Naive thymus-derived CD4-positive, alpha-beta T cell (primary cell): ENCODE results near the gene DCBLD1. TPM values are rescaled to one million over a fixed set of nuclear protein-coding genes. Genes with fewer than 3 reads are reported as not detected.

ENCODE experiments used
- ATAC-seq: fragments of 150-1000 bp; cut with Tn5 transposase; 2 replicates; pipeline ENCODE4 v1.10.0; 2021; ENCODE audit warnings: mild to moderate bottlenecking, moderate library complexity
- CTCF ChIA-PET: fragments of 350-600 bp; sonication (Branson Sonifier 250); formaldehyde crosslinking; loops from one replicate; lab custom pipeline; 2021; ENCODE audit warnings: antibody characterized with exemption; lab: Charles Lee
- POLR2A ChIA-PET: fragments of 350-600 bp; sonication (Branson Sonifier 250); formaldehyde crosslinking; loops from one replicate; lab custom pipeline; 2021; ENCODE audit warnings: antibody characterized with exemption, inconsistent platforms; lab: Charles Lee
- DNase-seq, 9 donors: peaks; one replicate each; pipeline versions ENCODE4 v3.0.0 to v3.0.0-alpha.2; 2020 to 2022; ENCODE audit warnings: mixed read lengths in 1 of 9
- H3K27ac ChIP-seq: one replicate; pipeline ENCODE4 v1.7.0; 2013; ENCODE audit warnings: mild to moderate bottlenecking, low read depth, low read length, moderate library complexity
- H3K27me3 ChIP-seq, 2 donors: one replicate each; pipeline ENCODE4 v1.7.0; 2013; ENCODE audit warnings: low read length in 2 of 2, mild to moderate bottlenecking in 2 of 2, moderate library complexity in 2 of 2; ENCODE audit not compliant: control insufficient read depth in 2 of 2, insufficient read depth in 2 of 2
- H3K36me3 ChIP-seq, 3 experiments: 1 replicate in 2 of 3; 2 replicates in 1 of 3; pipeline ENCODE4 v1.7.0; 2013; ENCODE audit warnings: low read length in 3 of 3, mild to moderate bottlenecking in 3 of 3, moderate library complexity in 1 of 3; ENCODE audit not compliant: insufficient read depth in 3 of 3, control insufficient read depth in 2 of 3
- H3K4me1 ChIP-seq, 2 donors: one replicate each; pipeline ENCODE4 v1.7.0; 2013; ENCODE audit warnings: low read length in 2 of 2, mild to moderate bottlenecking in 2 of 2, moderate library complexity in 1 of 2; ENCODE audit not compliant: control insufficient read depth in 2 of 2, insufficient read depth in 2 of 2
- H3K4me3 ChIP-seq: 2 replicates; pipeline ENCODE4 v1.7.0; 2013; ENCODE audit warnings: mild to moderate bottlenecking, low read length
- H3K9me3 ChIP-seq, 3 experiments: 1 replicate in 2 of 3; 2 replicates in 1 of 3; pipeline ENCODE4 v1.7.0; 2013; ENCODE audit warnings: low read length in 3 of 3; ENCODE audit not compliant: control insufficient read depth in 2 of 3
- H3K27ac Mint-ChIP-seq, 9 donors: one replicate each; pipeline ENCODE4 v1.8.0; 2020 to 2022; ENCODE audit warnings: mixed read lengths in 9 of 9, mild to moderate bottlenecking in 8 of 9, moderate library complexity in 5 of 9, inconsistent platforms in 2 of 9
- H3K27me3 Mint-ChIP-seq, 5 donors: one replicate each; pipeline ENCODE4 v1.8.0; 2021 to 2022; ENCODE audit warnings: mixed read lengths in 5 of 5, mild to moderate bottlenecking in 1 of 5
- H3K36me3 Mint-ChIP-seq, 5 donors: one replicate each; pipeline ENCODE4 v1.8.0; 2020 to 2022; ENCODE audit warnings: mixed read lengths in 5 of 5, mild to moderate bottlenecking in 3 of 5, inconsistent platforms in 1 of 5
- H3K4me1 Mint-ChIP-seq, 7 donors: one replicate each; pipeline ENCODE4 v1.8.0; 2020 to 2022; ENCODE audit warnings: mixed read lengths in 7 of 7, mild to moderate bottlenecking in 3 of 7, inconsistent platforms in 1 of 7
- H3K4me3 Mint-ChIP-seq, 10 donors: one replicate each; pipeline ENCODE4 v1.8.0; 2020 to 2022; ENCODE audit warnings: mild to moderate bottlenecking in 10 of 10, mixed read lengths in 10 of 10, moderate library complexity in 6 of 10, inconsistent platforms in 2 of 10
- H3K9me3 Mint-ChIP-seq, 11 donors: one replicate each; pipeline ENCODE4 v1.8.0; 2020 to 2022; ENCODE audit warnings: mixed read lengths in 11 of 11, mild to moderate bottlenecking in 4 of 11, inconsistent platforms in 1 of 11, moderate library complexity in 1 of 11
- intact Hi-C, 2 donors: fragments of 100-400 bp; cut with micrococcal nuclease; formaldehyde crosslinking; loops; one replicate each; pipeline ENCODE4 v1.15.1; 2023
- polyA plus RNA-seq, 2 donors: library from polyadenylated mRNA; unstranded; fragments of 300-500 nt; fragmentation: Illumina TruSeq; gene quantifications; one replicate each; pipeline ENCODE4 v1.2.3, GENCODE V29; 2021
- total RNA-seq, 6 experiments: library from RNA in 5 of 6; stranded (reverse) in 5 of 6; gene quantifications; 1 replicate in 5 of 6; 2 replicates in 1 of 6; pipeline ENCODE4 v1.2.3 and lab custom pipeline; 2021 to 2026

The DCBLD1 gene
- total and polyA plus RNA-seq, 7 experiments from 2014 or later, result 1.2 to 7.6 (median 4.4) TPM

GRCh38 chr6:117550618-117551242, 68.3 kb downstream of the DCBLD1 start:
- Mint-ChIP-seq H3K36me3 (no peaks in the 10 kb centered on the region), H3K4me1 (peaks cover 29 to 44% (median 41%) of the 10 kb centered on the region in 7 donors), H3K27ac (peak overlapping the region; percentile 2 to 91 (median 67)), H3K4me3 (peak overlapping the region in 4 of 10 donors; percentile 4 to 87 (median 48)), H3K27me3 (peaks cover 0 to 6% (median 0%) of the 10 kb centered on the region in 5 donors), H3K9me3 (no peaks in the 10 kb centered on the region)
- POLR2A ChIA-PET, result interaction anchor here (0.6 to 3.6 kb wide), 4 partner anchors 9 to 128 kb away, joined by 3 to 27 read pairs (median 4); partner anchors contain the start of gene GOPC
- H3K4me3 ChIP-seq, result no peak overlapping the region
- H3K36me3 ChIP-seq, result no peaks in the 10 kb centered on the region
- no peaks in the 10 kb centered on the region for H3K27me3 ChIP-seq
- no peak for ATAC-seq
- peaks cover 18 to 37% of the 10 kb centered on the region in 2 donors for H3K4me1 ChIP-seq
- peak overlapping the region; percentile 42 for H3K27ac ChIP-seq
- H3K9me3 ChIP-seq, result no peaks in the 10 kb centered on the region
- intact Hi-C loops, result loop anchor here in 1 of 2 donors (10.0 kb wide), 1 partner anchor 1004 kb away; no protein-coding TSS in a partner anchor
- CTCF ChIA-PET, result interaction anchor here (0.7 to 4.0 kb wide), 6 partner anchors 12 to 101 kb away, joined by 3 to 22 read pairs (median 5); no protein-coding TSS in a partner anchor
- DNase-seq, result peak in 1 of 9 donors; percentile 14

GRCh38 chr6:117552618-117553017, 70.1 kb downstream of the DCBLD1 start:
- no peak overlapping the region for H3K27ac ChIP-seq
- POLR2A ChIA-PET, result no interaction called here
- H3K9me3 ChIP-seq, result no peaks in the 10 kb centered on the region
- no peaks in the 10 kb centered on the region for H3K27me3 ChIP-seq
- H3K36me3 Mint-ChIP-seq, result no peaks in the 10 kb centered on the region
- intact Hi-C loops, result loop anchor here in 1 of 2 donors (10.0 kb wide), 1 partner anchor 1002 kb away; no protein-coding TSS in a partner anchor
- H3K4me1 Mint-ChIP-seq, result peaks cover 21 to 33% (median 30%) of the 10 kb centered on the region in 7 donors
- H3K4me1 ChIP-seq, result peaks cover 18 to 32% of the 10 kb centered on the region in 2 donors
- ATAC-seq, result no peak
- CTCF ChIA-PET, result interaction anchor here (0.6 to 3.1 kb wide), 4 partner anchors 52 to 103 kb away, joined by 3 to 22 read pairs (median 3); no protein-coding TSS in a partner anchor
- no peak for DNase-seq
- H3K4me3 ChIP-seq, result no peak overlapping the region
- no peaks in the 10 kb centered on the region for H3K9me3 Mint-ChIP-seq
- no peaks in the 10 kb centered on the region for H3K36me3 ChIP-seq
- H3K27me3 Mint-ChIP-seq, result peaks cover 0 to 2% (median 0%) of the 10 kb centered on the region in 5 donors
- H3K27ac Mint-ChIP-seq, result no peak overlapping the region
- H3K4me3 Mint-ChIP-seq, result no peak overlapping the region

- H3K4me1 Mint-ChIP-seq, result peaks cover 21 to 31% (median 30%) of the 10 kb centered on the region in 7 donors
- DNase-seq (no peak), ATAC-seq (no peak)
- H3K36me3 Mint-ChIP-seq, result no peaks in the 10 kb centered on the region
- peaks cover 0 to 2% (median 0%) of the 10 kb centered on the region in 5 donors for H3K27me3 Mint-ChIP-seq
- Histone ChIP-seq H3K9me3 (no peaks in the 10 kb centered on the region), H3K4me1 (peaks cover 16 to 29% of the 10 kb centered on the region in 2 donors), H3K27me3 (no peaks in the 10 kb centered on the region), H3K4me3 (no peak overlapping the region), H3K36me3 (no peaks in the 10 kb centered on the region), H3K27ac (no peak overlapping the region)
- H3K9me3 Mint-ChIP-seq, result no peaks in the 10 kb centered on the region
- ChIA-PET POLR2A (no interaction called here), CTCF (interaction anchor here (0.8 to 3.1 kb wide), 3 partner anchors 51 to 104 kb away, joined by 3 to 22 read pairs (median 3); no protein-coding TSS in a partner anchor)
- intact Hi-C loops, result loop anchor here in 1 of 2 donors (10.0 kb wide), 1 partner anchor 1002 kb away; no protein-coding TSS in a partner anchor
- H3K27ac Mint-ChIP-seq, result no peak overlapping the region
- no peak overlapping the region for H3K4me3 Mint-ChIP-seq
Measured at GRCh38 chr6:117553142-117553541, 70.7 kb downstream of the DCBLD1 start.

GRCh38 chr6:117555262-117555849, 72.9 kb downstream of the DCBLD1 start:
- Histone ChIP-seq H3K9me3 (no peaks in the 10 kb centered on the region), H3K4me1 (peaks cover 1 to 7% of the 10 kb centered on the region in 2 donors), H3K36me3 (no peaks in the 10 kb centered on the region), H3K4me3 (no peak overlapping the region), H3K27me3 (no peaks in the 10 kb centered on the region), H3K27ac (no peak overlapping the region)
- H3K4me1 Mint-ChIP-seq, result peaks cover 6 to 9% (median 8%) of the 10 kb centered on the region in 7 donors
- H3K9me3 Mint-ChIP-seq, result no peaks in the 10 kb centered on the region
- H3K27ac Mint-ChIP-seq, result no peak overlapping the region
- no peak overlapping the region for H3K4me3 Mint-ChIP-seq
- ATAC-seq (no peak), DNase-seq (no peak)
- H3K36me3 Mint-ChIP-seq, result no peaks in the 10 kb centered on the region
- H3K27me3 Mint-ChIP-seq, result peaks cover 0 to 2% (median 0%) of the 10 kb centered on the region in 5 donors
- intact Hi-C loops, result loop anchor here in 1 of 2 donors (10.0 kb wide), 1 partner anchor 999 kb away; no protein-coding TSS in a partner anchor
- ChIA-PET CTCF (interaction anchor here (0.6 to 4.2 kb wide), 8 partner anchors 24 to 107 kb away, joined by 3 to 42 read pairs (median 6); no protein-coding TSS in a partner anchor), POLR2A (no interaction called here)

- ChIA-PET CTCF (interaction anchor here (0.6 to 4.2 kb wide), 11 partner anchors 25 to 150 kb away, joined by 3 to 42 read pairs (median 5); no protein-coding TSS in a partner anchor), POLR2A (no interaction called here)
- H3K27ac ChIP-seq, result no peak overlapping the region
- peaks cover under 1 to 3% (median 2%) of the 10 kb centered on the region in 7 donors for H3K4me1 Mint-ChIP-seq
- H3K27me3 ChIP-seq, result no peaks in the 10 kb centered on the region
- no peak overlapping the region for H3K27ac Mint-ChIP-seq
- H3K27me3 Mint-ChIP-seq, result peaks cover 0 to 2% (median 0%) of the 10 kb centered on the region in 5 donors
- H3K4me3 ChIP-seq, result no peak overlapping the region
- H3K36me3 ChIP-seq, result no peaks in the 10 kb centered on the region
- H3K36me3 Mint-ChIP-seq, result no peaks in the 10 kb centered on the region
- intact Hi-C loops, result loop anchor here (1.0 to 10.0 kb wide), 5 partner anchors 49 to 999 kb away; no protein-coding TSS in a partner anchor
- H3K4me1 ChIP-seq, result peaks cover 0 to under 1% of the 10 kb centered on the region in 2 donors
- no peak overlapping the region for H3K4me3 Mint-ChIP-seq
- DNase-seq (peak; percentile 20 to 62 (median 46)), ATAC-seq (peak; percentile 60)
- H3K9me3 Mint-ChIP-seq, result no peaks in the 10 kb centered on the region
- no peaks in the 10 kb centered on the region for H3K9me3 ChIP-seq
Measured at GRCh38 chr6:117555882-117556498, 73.5 kb downstream of the DCBLD1 start.

- ChIA-PET POLR2A (interaction anchor here (1.1 kb wide), 1 partner anchor 106 kb away, joined by 3 read pairs; no protein-coding TSS in a partner anchor), CTCF (interaction anchor here (0.6 to 4.2 kb wide), 7 partner anchors 46 to 216 kb away, joined by 3 to 42 read pairs (median 4); no protein-coding TSS in a partner anchor)
- peaks cover 0 to 2% (median 0%) of the 10 kb centered on the region in 5 donors for H3K27me3 Mint-ChIP-seq
- Histone ChIP-seq H3K4me1 (no peaks in the 10 kb centered on the region), H3K36me3 (peaks cover 0 to 9% (median 0%) of the 10 kb centered on the region in 3 experiments), H3K9me3 (no peaks in the 10 kb centered on the region), H3K27ac (no peak overlapping the region), H3K27me3 (no peaks in the 10 kb centered on the region), H3K4me3 (no peak overlapping the region)
- H3K4me3 Mint-ChIP-seq, result no peak overlapping the region
- H3K36me3 Mint-ChIP-seq, result peaks cover 0 to 4% (median 0%) of the 10 kb centered on the region in 5 donors
- peaks cover 0 to 3% (median 0%) of the 10 kb centered on the region in 7 donors for H3K4me1 Mint-ChIP-seq
- DNase-seq (no peak), ATAC-seq (no peak)
- H3K27ac Mint-ChIP-seq, result peak overlapping the region in 2 of 9 donors; percentile 33 to 49
- no peaks in the 10 kb centered on the region for H3K9me3 Mint-ChIP-seq
- intact Hi-C loops, result loop anchor here in 1 of 2 donors (10.0 kb wide), 1 partner anchor 997 kb away; no protein-coding TSS in a partner anchor
Measured at GRCh38 chr6:117557951-117558350, 75.5 kb downstream of the DCBLD1 start.
